ENCODE data around the gene C4orf36. TPM values are rescaled to one million over a fixed set of nuclear protein-coding genes. Genes with fewer than 3 reads are reported as not detected.

The C4orf36 gene
- total RNA-seq, result under 1 TPM in 1 of 2 donors, not detected in 1; 0.38 TPM

GRCh38 chr4:86891762-86892635, at the start of gene C4orf36:
Gene C4orf36 (minus strand): TSS chr4:86892422. CDS start chr4:86891520, 902 bp downstream.
- H3K9me3 Mint-ChIP-seq, result no peaks in the 10 kb centered on the region
- ATAC-seq (replicated peaks in 1 of 2) (peak; percentile 75 to 78), DNase-seq (peak; percentile 36 to 44)
- H3K27me3 Mint-ChIP-seq (ENCODE audit: low read depth), result peaks cover 31% of the 10 kb centered on the region
- no peak within 1 kb of the TSS for H3K27ac Mint-ChIP-seq
- peaks cover 0 to 3% of the 10 kb centered on the region in 2 donors for H3K36me3 Mint-ChIP-seq (ENCODE audit: insufficient read depth in 2 of 2)
- H3K4me3 Mint-ChIP-seq, result peak within 1 kb of the TSS; percentile 80 to 82
- H3K4me1 Mint-ChIP-seq (ENCODE audit: low read depth), result peaks cover 14% of the 10 kb centered on the region

GRCh38 chr4:86940920-86941460, 48.8 kb upstream of the C4orf36 start:
- Mint-ChIP-seq H3K27me3 (ENCODE audit: low read depth) (no peaks in the 10 kb centered on the region), H3K4me1 (ENCODE audit: low read depth) (peaks cover 62% of the 10 kb centered on the region), H3K27ac (no peak overlapping the region), H3K36me3 (ENCODE audit: insufficient read depth in 2 of 2) (peaks cover 0 to 4% of the 10 kb centered on the region in 2 donors), H3K9me3 (no peaks in the 10 kb centered on the region), H3K4me3 (peak overlapping the region in 1 of 2 donors; percentile 34)
- ATAC-seq (replicated peaks in 1 of 2) (no peak), DNase-seq (no peak)

- no peak overlapping the region for H3K27ac Mint-ChIP-seq
- H3K4me3 Mint-ChIP-seq, result peak overlapping the region; percentile 54 to 57
- peaks cover 0 to 6% of the 10 kb centered on the region in 2 donors for H3K36me3 Mint-ChIP-seq (ENCODE audit: insufficient read depth in 2 of 2)
- DNase-seq, result peak; percentile 27 to 50
- ATAC-seq (replicated peaks in 1 of 2), result peak; percentile 7 to 30
- peaks cover 59% of the 10 kb centered on the region for H3K4me1 Mint-ChIP-seq (ENCODE audit: low read depth)
- no peaks in the 10 kb centered on the region for H3K27me3 Mint-ChIP-seq (ENCODE audit: low read depth)
- no peaks in the 10 kb centered on the region for H3K9me3 Mint-ChIP-seq
These were observed 47.7 kb upstream of the C4orf36 start for GRCh38 chr4:86939729-86940575.

- no peak for ATAC-seq (replicated peaks in 1 of 2)
- DNase-seq, result no peak
These were observed 46.7 kb upstream of the C4orf36 start for GRCh38 chr4:86938771-86939520.

GRCh38 chr4:86935853-86936733, 43.9 kb upstream of the C4orf36 start:
- Mint-ChIP-seq H3K27me3 (ENCODE audit: low read depth) (no peaks in the 10 kb centered on the region), H3K4me1 (ENCODE audit: low read depth) (peaks cover 67% of the 10 kb centered on the region), H3K36me3 (ENCODE audit: insufficient read depth in 2 of 2) (peaks cover 0 to 6% of the 10 kb centered on the region in 2 donors), H3K9me3 (no peaks in the 10 kb centered on the region), H3K4me3 (peak overlapping the region; percentile 87 to 93), H3K27ac (peak overlapping the region; percentile 65)
- ATAC-seq (replicated peaks in 1 of 2) (peak; percentile 66 to 69), DNase-seq (peak; percentile 77 to 83)

More at GRCh38 chr4:86938771-86939520, 46.7 kb upstream of the C4orf36 start:
- Mint-ChIP-seq H3K27me3 (ENCODE audit: low read depth) (no peaks in the 10 kb centered on the region), H3K4me3 (peak overlapping the region; percentile 54 to 57), H3K4me1 (ENCODE audit: low read depth) (peaks cover 57% of the 10 kb centered on the region), H3K27ac (no peak overlapping the region), H3K9me3 (no peaks in the 10 kb centered on the region), H3K36me3 (ENCODE audit: insufficient read depth in 2 of 2) (peaks cover 0 to 6% of the 10 kb centered on the region in 2 donors)

GRCh38 chr4:86935566-86935852, 43.3 kb upstream of the C4orf36 start:
- ATAC-seq (replicated peaks in 1 of 2) (no peak), DNase-seq (no peak)
- Mint-ChIP-seq H3K9me3 (no peaks in the 10 kb centered on the region), H3K36me3 (ENCODE audit: insufficient read depth in 2 of 2) (peaks cover 0 to 6% of the 10 kb centered on the region in 2 donors), H3K27ac (peak overlapping the region; percentile 65), H3K4me1 (ENCODE audit: low read depth) (peaks cover 66% of the 10 kb centered on the region), H3K27me3 (ENCODE audit: low read depth) (no peaks in the 10 kb centered on the region), H3K4me3 (peak overlapping the region; percentile 87 to 93)

GRCh38 chr4:86934771-86935565, 42.7 kb upstream of the C4orf36 start, which contains the start of gene AFF1:
Gene AFF1 (plus strand): TSS chr4:86935011. CDS start chr4:86948534, 13,523 bp downstream.
- ATAC-seq (replicated peaks in 1 of 2), result peak; percentile 72 to 83
- H3K36me3 Mint-ChIP-seq (ENCODE audit: insufficient read depth in 2 of 2), result peaks cover 0 to 6% of the 10 kb centered on the region in 2 donors

GRCh38 chr4:86934147-86934770, 42.0 kb upstream of the C4orf36 start:
- H3K9me3 Mint-ChIP-seq, result no peaks in the 10 kb centered on the region
- no peak for ATAC-seq (replicated peaks in 1 of 2)
- peak overlapping the region; percentile 95 for H3K27ac Mint-ChIP-seq
- peaks cover 0 to 6% of the 10 kb centered on the region in 2 donors for H3K36me3 Mint-ChIP-seq (ENCODE audit: insufficient read depth in 2 of 2)
- peak overlapping the region; percentile 92 to 99 for H3K4me3 Mint-ChIP-seq
- no peak for DNase-seq
- peaks cover 53% of the 10 kb centered on the region for H3K4me1 Mint-ChIP-seq (ENCODE audit: low read depth)
- H3K27me3 Mint-ChIP-seq (ENCODE audit: low read depth), result no peaks in the 10 kb centered on the region

More at GRCh38 chr4:86934771-86935565, 42.7 kb upstream of the C4orf36 start, which contains the start of gene AFF1:
- Mint-ChIP-seq H3K4me1 (ENCODE audit: low read depth) (peaks cover 60% of the 10 kb centered on the region), H3K27me3 (ENCODE audit: low read depth) (no peaks in the 10 kb centered on the region), H3K4me3 (peak within 1 kb of the TSS; percentile 93 to 99), H3K27ac (peak within 1 kb of the TSS; percentile 95), H3K9me3 (no peaks in the 10 kb centered on the region)
- DNase-seq, result peak; percentile 91 to 92

GRCh38 chr4:86928400-86929255, 36.4 kb upstream of the C4orf36 start:
- Mint-ChIP-seq H3K27me3 (ENCODE audit: low read depth) (no peaks in the 10 kb centered on the region), H3K9me3 (no peaks in the 10 kb centered on the region), H3K4me1 (ENCODE audit: low read depth) (peaks cover 32% of the 10 kb centered on the region), H3K36me3 (ENCODE audit: insufficient read depth in 2 of 2) (no peaks in the 10 kb centered on the region), H3K4me3 (peak overlapping the region in 1 of 2 donors; percentile 1), H3K27ac (peak overlapping the region; percentile 9)
- no peak for DNase-seq
- no peak for ATAC-seq (replicated peaks in 1 of 2)

GRCh38 chr4:86927843-86928395, 35.7 kb upstream of the C4orf36 start:
- ATAC-seq (replicated peaks in 1 of 2) (peak; percentile 78 to 88), DNase-seq (peak; percentile 5 to 15)
- H3K27me3 Mint-ChIP-seq (ENCODE audit: low read depth), result no peaks in the 10 kb centered on the region
- H3K9me3 Mint-ChIP-seq, result no peaks in the 10 kb centered on the region
- H3K4me3 Mint-ChIP-seq, result peak overlapping the region in 1 of 2 donors; percentile 27
- H3K27ac Mint-ChIP-seq, result peak overlapping the region; percentile 26
- H3K4me1 Mint-ChIP-seq (ENCODE audit: low read depth), result peaks cover 27% of the 10 kb centered on the region
- no peaks in the 10 kb centered on the region for H3K36me3 Mint-ChIP-seq (ENCODE audit: insufficient read depth in 2 of 2)
